H1 (cell line): Measurements from ENCODE around the gene CDH1. TPM values are rescaled to one million over a fixed set of nuclear protein-coding genes. Genes with fewer than 3 reads are reported as not detected.

Source experiments
- CTCF ChIA-PET: fragments of 300-600 bp; sonication (Branson Sonifier 250); formaldehyde crosslinking; loops from one replicate; lab custom pipeline; 2021; ENCODE audit not compliant: partially characterized antibody; lab: Charles Lee
- POLR2A ChIA-PET: fragments of 300-600 bp; sonication (Branson Sonifier 250); formaldehyde crosslinking; loops from one replicate; lab custom pipeline; 2021; ENCODE audit warnings: inconsistent platforms; ENCODE audit not compliant: partially characterized antibody; lab: Charles Lee
- DNase-seq, 2 experiments: peaks; one replicate each; pipeline versions ENCODE4 v3.0.0 to v3.0.0-alpha.2; 2010 to 2022; ENCODE audit warnings: low spot score in 2 of 2, low read depth in 1 of 2, mixed read lengths in 1 of 2
- FAIRE-seq: peaks from 2 replicates; lab custom pipeline; 2011; peaks lifted over from hg19 to GRCh38; lab: Jason Lieb, UNC
- H2AFZ ChIP-seq: 2 replicates; pipeline ENCODE4 v1.8.1; 2012; ENCODE audit warnings: low read length, inconsistent platforms
- H2AK5ac ChIP-seq: 2 replicates; pipeline ENCODE4 v1.6.1; 2013; ENCODE audit warnings: low read depth, low read length
- H2BK120ac ChIP-seq: replicated peaks from 2 replicates; pipeline ENCODE3; 2013; ENCODE audit warnings: low read depth, low read length, inconsistent platforms
- H2BK12ac ChIP-seq: 2 replicates; pipeline ENCODE4 v1.6.1; 2013; ENCODE audit warnings: low read depth, low read length
- H2BK15ac ChIP-seq: 2 replicates; pipeline ENCODE4 v1.6.1; 2013; ENCODE audit warnings: low read length
- H2BK20ac ChIP-seq: 2 replicates; pipeline ENCODE4 v1.6.1; 2013; ENCODE audit warnings: low read length
- H2BK5ac ChIP-seq: 2 replicates; pipeline ENCODE4 v1.6.1; 2013; ENCODE audit warnings: low read depth, low read length
- H3K14ac ChIP-seq: 2 replicates; pipeline ENCODE4 v1.6.1; 2013; ENCODE audit warnings: inconsistent platforms; ENCODE audit not compliant: insufficient read length
- H3K18ac ChIP-seq: 2 replicates; pipeline ENCODE4 v1.6.1; 2013; ENCODE audit warnings: low read length; ENCODE audit errors: extremely low read depth
- H3K23ac ChIP-seq: 2 replicates; pipeline ENCODE4 v1.6.1; 2013; ENCODE audit warnings: inconsistent platforms; ENCODE audit not compliant: insufficient read length
- H3K23me2 ChIP-seq: 2 replicates; pipeline ENCODE4 v1.6.1; 2013; ENCODE audit warnings: low read depth, low read length
- H3K27ac ChIP-seq: 2 replicates; pipeline ENCODE4 v1.6.1; 2011; ENCODE audit warnings: low read depth, low read length, inconsistent platforms
- H3K27me3 ChIP-seq, 4 experiments: replicated peaks in 1 of 4; 1 replicate in 1 of 4; 2 replicates in 3 of 4; pipeline versions ENCODE4 v1.6.1 to v1.8.1; 2011 to 2013; ENCODE audit warnings: low read length in 3 of 4, mild to moderate bottlenecking in 3 of 4, inconsistent platforms in 2 of 4, mixed read lengths in 2 of 4, moderate library complexity in 1 of 4; ENCODE audit not compliant: control insufficient read depth in 3 of 4, insufficient read depth in 3 of 4; ENCODE audit errors: extremely low read depth in 1 of 4
- H3K36me3 ChIP-seq, 4 experiments: 2 replicates each; pipeline versions ENCODE4 v1.6.1 to v1.8.1; 2011 to 2013; ENCODE audit warnings: mild to moderate bottlenecking in 4 of 4, low read length in 3 of 4, moderate library complexity in 2 of 4, control low read depth in 1 of 4, inconsistent platforms in 1 of 4; ENCODE audit not compliant: insufficient read depth in 4 of 4, control insufficient read depth in 2 of 4
- H3K4ac ChIP-seq: replicated peaks from 2 replicates; pipeline ENCODE3; 2013; ENCODE audit warnings: low read length, low read depth, mixed read lengths, inconsistent platforms; ENCODE audit not compliant: insufficient read length
- H3K4me1 ChIP-seq, 4 experiments: replicated peaks in 1 of 4; 1 replicate in 1 of 4; 2 replicates in 3 of 4; pipeline versions ENCODE4 v1.6.1 to v1.8.1; 2011 to 2013; ENCODE audit warnings: low read length in 3 of 4, inconsistent platforms in 2 of 4, mixed read lengths in 1 of 4; ENCODE audit not compliant: insufficient read depth in 4 of 4, control insufficient read depth in 3 of 4
- H3K4me2 ChIP-seq, 2 experiments: 2 replicates each; pipeline versions ENCODE4 v1.6.1 to v1.8.1; 2011 to 2013; ENCODE audit warnings: low read depth in 2 of 2, low read length in 2 of 2, control low read depth in 1 of 2, inconsistent platforms in 1 of 2, mild to moderate bottlenecking in 1 of 2; ENCODE audit not compliant: insufficient read depth in 1 of 2
- H3K4me3 ChIP-seq, 4 experiments: fragments of 200-600, 300-600 bp in 1 of 4; sonication (generic), shearing (Covaris generic), sonication (Bioruptor Twin) in 1 of 4; 2 replicates each; pipeline versions ENCODE4 v1.5.1 to v1.8.1; 2011 to 2016; ENCODE audit warnings: low read length in 4 of 4, low read depth in 3 of 4, control low read depth in 2 of 4, inconsistent platforms in 2 of 4, mild to moderate bottlenecking in 2 of 4, mixed read lengths in 1 of 4, moderate library complexity in 1 of 4; ENCODE audit not compliant: insufficient read depth in 2 of 4; ENCODE audit errors: extremely low read depth in 1 of 4
- H3K56ac ChIP-seq: replicated peaks from 2 replicates; pipeline ENCODE3; 2013; ENCODE audit warnings: low read depth, mild to moderate bottlenecking, mixed read lengths, low read length, inconsistent platforms; ENCODE audit not compliant: insufficient read length
- H3K79me1 ChIP-seq: 2 replicates; pipeline ENCODE4 v1.6.1; 2013; ENCODE audit warnings: low read depth, low read length, control low read depth
- H3K79me2 ChIP-seq, 2 experiments: 2 replicates each; pipeline versions ENCODE4 v1.6.1 to v1.8.1; 2012 to 2013; ENCODE audit warnings: low read length in 2 of 2, mild to moderate bottlenecking in 2 of 2, inconsistent platforms in 1 of 2; ENCODE audit not compliant: insufficient read depth in 2 of 2, control insufficient read depth in 1 of 2
- H3K9ac ChIP-seq, 4 experiments: replicated peaks in 1 of 4; 1 replicate in 1 of 4; 2 replicates in 3 of 4; pipeline versions ENCODE4 v1.6.1 to v1.8.1; 2011 to 2013; ENCODE audit warnings: low read depth in 3 of 4, low read length in 3 of 4, control low read depth in 2 of 4, mild to moderate bottlenecking in 2 of 4, moderate library complexity in 2 of 4, inconsistent platforms in 1 of 4; ENCODE audit errors: extremely low read depth in 1 of 4
- H3K9me3 ChIP-seq, 2 experiments: 2 replicates each; pipeline versions ENCODE4 v1.6.1 to v1.8.1; 2012 to 2013; ENCODE audit warnings: mild to moderate bottlenecking in 2 of 2, moderate library complexity in 2 of 2, control low read depth in 1 of 2, inconsistent platforms in 1 of 2, low read depth in 1 of 2, low read length in 1 of 2, mixed read lengths in 1 of 2; ENCODE audit not compliant: insufficient read depth in 2 of 2
- H4K20me1 ChIP-seq, 2 experiments: replicated peaks in 1 of 2; 2 replicates each; pipeline versions ENCODE3 to v1.8.1; 2011 to 2013; ENCODE audit warnings: inconsistent platforms in 2 of 2, low read length in 2 of 2, mild to moderate bottlenecking in 1 of 2; ENCODE audit not compliant: insufficient read depth in 2 of 2, control insufficient read depth in 1 of 2
- H4K5ac ChIP-seq: 2 replicates; pipeline ENCODE4 v1.6.1; 2013; ENCODE audit warnings: low read length, low read depth, mixed read lengths, inconsistent platforms; ENCODE audit not compliant: insufficient read length
- H4K8ac ChIP-seq: 2 replicates; pipeline ENCODE4 v1.8.0; 2013; ENCODE audit warnings: mild to moderate bottlenecking, moderate library complexity, low read length, inconsistent platforms; ENCODE audit not compliant: insufficient read depth; ENCODE audit errors: extremely low read depth
- H4K91ac ChIP-seq: replicated peaks from 2 replicates; pipeline ENCODE3; 2013; ENCODE audit warnings: low read length, mixed read lengths, inconsistent platforms; ENCODE audit not compliant: insufficient read length
- EZH2 ChIP-seq: fragments of 200-600 bp; sonication (generic); IDR thresholded peaks from 2 replicates; pipeline ENCODE4 v1.7.1; 2012; ENCODE audit warnings: low read depth, mild to moderate bottlenecking, moderate library complexity, low read length, inconsistent platforms; ENCODE audit not compliant: severe bottlenecking
- FOSL1 ChIP-seq: IDR thresholded peaks from 2 replicates; pipeline ENCODE4 v1.6.1; 2011; ENCODE audit warnings: mild to moderate bottlenecking, low read depth, low read length, moderate library complexity; ENCODE audit not compliant: insufficient read depth
- ZNF274 ChIP-seq: IDR thresholded peaks from 2 replicates; pipeline ENCODE4 v1.7.0; 2012; ENCODE audit warnings: low read length, borderline replicate concordance; ENCODE audit errors: extremely low read depth
- polyA plus RNA-seq, 7 experiments: library from polyadenylated mRNA; depleted of rRNA in 3 of 7; stranded (reverse) in 5 of 7; unstranded in 2 of 7; fragments of >200 nt in 5 of 7; fragments of 200-250 nt in 2 of 7; gene quantifications; 1 replicate in 5 of 7; 2 replicates in 1 of 7; 4 replicates in 1 of 7; pipeline versions ENCODE4 v1.2.1 to v1.2.3, GENCODE V29; 2011 to 2013; ENCODE audit warnings: missing spikeins in 2 of 7, mixed read lengths in 2 of 7
- total RNA-seq: library from RNA; stranded (reverse); fragmentation: NEBNext Ultra II Directional; extraction: Animal tissue kit (Norgen Biotek cat#: 25700); gene quantifications from 2 replicates; pipeline ENCODE4 v1.2.1, GENCODE V29; 2021
- TF ChIP-seq, protein P1 (sequence below): IDR thresholded peaks from 2 replicates; pipeline ENCODE4 v1.6.1; 2011; ENCODE audit warnings: low read depth, mild to moderate bottlenecking, low read length; ENCODE audit not compliant: insufficient read depth
- TF ChIP-seq, protein P2 (sequence below), 3 experiments: IDR thresholded peaks; 1 replicate in 2 of 3; 2 replicates in 1 of 3; pipeline versions ENCODE4 v1.5.1 to v1.6.1; 2011; ENCODE audit warnings: low read length in 3 of 3, mild to moderate bottlenecking in 3 of 3, inconsistent platforms in 2 of 3, low read depth in 1 of 3, moderate library complexity in 1 of 3; ENCODE audit not compliant: insufficient read depth in 1 of 3; ENCODE audit errors: control extremely low read depth in 1 of 3

CDH1 gene
- total and polyA plus RNA-seq, 2 of the 8 experiments (the other 6 are each of a cell fraction or from before 2014, with no cell fraction given): 133 to 265 TPM

DNA sequence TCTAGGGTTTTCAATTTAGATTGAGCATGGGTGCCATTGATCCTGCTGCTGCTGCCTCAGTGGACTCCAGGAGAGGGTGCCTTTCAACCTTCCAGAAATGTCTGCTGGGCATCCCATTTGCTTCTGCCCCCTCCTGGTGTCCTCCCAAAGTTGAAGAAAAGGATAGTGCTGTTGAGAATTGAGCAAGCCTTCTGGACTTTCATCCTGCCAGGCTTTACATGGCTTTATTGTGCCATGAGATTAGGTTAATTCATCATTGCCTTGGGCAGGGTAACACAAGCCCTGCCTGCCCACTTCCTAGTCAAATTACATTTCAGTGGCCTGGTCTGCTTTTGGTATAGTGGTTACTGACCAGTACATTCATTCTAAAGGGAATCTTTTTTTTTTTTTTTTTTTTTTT lies 88.3 kb downstream of the CDH1 start:
- Histone ChIP-seq H3K9ac (no peak overlapping the region), H2BK5ac (no peak overlapping the region), H4K91ac (no peak overlapping the region), H2BK20ac (no peak overlapping the region), H4K20me1 (no peaks in the 10 kb centered on the region), H3K79me2 (no peaks in the 10 kb centered on the region), H3K27me3 (no peaks in the 10 kb centered on the region), H3K18ac (no peak overlapping the region), H3K27ac (no peak overlapping the region), H3K14ac (no peak overlapping the region), H3K23ac (no peak overlapping the region), H3K79me1 (no peaks in the 10 kb centered on the region), H3K56ac (no peak overlapping the region), H3K4me3 (no peak overlapping the region), H2BK120ac (no peak overlapping the region), H3K4me1 (no peaks in the 10 kb centered on the region), H2BK12ac (no peak overlapping the region), H2AK5ac (no peak overlapping the region), H3K36me3 (peaks cover 25 to 90% (median 70%) of the 10 kb centered on the region in 4 experiments), H3K9me3 (no peaks in the 10 kb centered on the region), H2AFZ (no peak overlapping the region), H3K4me2 (no peak overlapping the region), H3K4ac (no peak overlapping the region), H3K23me2 (no peaks in the 10 kb centered on the region), H2BK15ac (no peak overlapping the region), H4K5ac (no peak overlapping the region), H4K8ac (no peak overlapping the region)
- TF ChIP-seq, protein P1, sequence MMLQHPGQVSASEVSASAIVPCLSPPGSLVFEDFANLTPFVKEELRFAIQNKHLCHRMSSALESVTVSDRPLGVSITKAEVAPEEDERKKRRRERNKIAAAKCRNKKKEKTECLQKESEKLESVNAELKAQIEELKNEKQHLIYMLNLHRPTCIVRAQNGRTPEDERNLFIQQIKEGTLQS: no peak
- TF ChIP-seq EZH2: no peak
- TF ChIP-seq, protein P2, sequence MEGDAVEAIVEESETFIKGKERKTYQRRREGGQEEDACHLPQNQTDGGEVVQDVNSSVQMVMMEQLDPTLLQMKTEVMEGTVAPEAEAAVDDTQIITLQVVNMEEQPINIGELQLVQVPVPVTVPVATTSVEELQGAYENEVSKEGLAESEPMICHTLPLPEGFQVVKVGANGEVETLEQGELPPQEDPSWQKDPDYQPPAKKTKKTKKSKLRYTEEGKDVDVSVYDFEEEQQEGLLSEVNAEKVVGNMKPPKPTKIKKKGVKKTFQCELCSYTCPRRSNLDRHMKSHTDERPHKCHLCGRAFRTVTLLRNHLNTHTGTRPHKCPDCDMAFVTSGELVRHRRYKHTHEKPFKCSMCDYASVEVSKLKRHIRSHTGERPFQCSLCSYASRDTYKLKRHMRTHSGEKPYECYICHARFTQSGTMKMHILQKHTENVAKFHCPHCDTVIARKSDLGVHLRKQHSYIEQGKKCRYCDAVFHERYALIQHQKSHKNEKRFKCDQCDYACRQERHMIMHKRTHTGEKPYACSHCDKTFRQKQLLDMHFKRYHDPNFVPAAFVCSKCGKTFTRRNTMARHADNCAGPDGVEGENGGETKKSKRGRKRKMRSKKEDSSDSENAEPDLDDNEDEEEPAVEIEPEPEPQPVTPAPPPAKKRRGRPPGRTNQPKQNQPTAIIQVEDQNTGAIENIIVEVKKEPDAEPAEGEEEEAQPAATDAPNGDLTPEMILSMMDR (IDR thresholded peaks at IDR 0.05; ENCODE audit: control extremely low read depth in 1 of 3, insufficient read depth in 1 of 3, low read depth in 1 of 3, low read length in 3 of 3): 0 out of 4 replicates have a peak, but pooled peaks of 1 of the 3 experiments have one; percentile 16
- no peak for TF ChIP-seq ZNF274
- TF ChIP-seq FOSL1: no peak
- no peak for FAIRE-seq
- no peak for DNase-seq
- CTCF ChIA-PET: interaction anchor here (1.6 kb wide), 1 partner anchor 22 kb away, joined by 4 read pairs; no protein-coding TSS in a partner anchor
- POLR2A ChIA-PET: no interaction called here
